ENCODE data around the gene HOXA1. TPM values are rescaled to one million over a fixed set of nuclear protein-coding genes. Genes with fewer than 3 reads are reported as not detected.

Gene HOXA1
- total and polyA plus RNA-seq, 2 of the 4 experiments (the other 2 are of a cell fraction): 0.54 to 1.8 TPM

GRCh38 chr7:27096768-27097514 is 1.1 kb upstream of the HOXA1 start:
- H4K91ac ChIP-seq (ENCODE audit: insufficient read depth, low read depth, low read length): peak overlapping the region; percentile 88
- peaks cover 6% of the 10 kb centered on the region for H3K4me1 ChIP-seq (ENCODE audit: control insufficient read depth, insufficient read depth, low read length)
- ATAC-seq (ENCODE audit: low read depth) (peak; percentile 28), DNase-seq (peak; percentile 64)
- no peaks in the 10 kb centered on the region for H3K9me1 ChIP-seq (ENCODE audit: insufficient read depth, low read length)
- H3K79me1 ChIP-seq (ENCODE audit: low read depth in 1 of 2, low read length in 2 of 2): peaks cover 10 to 16% of the 10 kb centered on the region in 2 experiments; a peak in 3 of 4 replicates
- intact Hi-C loops (cut with micrococcal nuclease) (loop anchor here (1.0 to 2.0 kb wide), 4 partner anchors 32 to 410 kb away; partner anchors contain the start of gene SKAP2), dilution Hi-C loops (cut with HindIII; ENCODE audit: low sequenced_read_pairs, unreplicated experiment) (no loop called here), in situ Hi-C loops (cut with MboI; ENCODE audit: low sequenced_read_pairs) (no loop called here)
- peak overlapping the region; percentile 95 for H2BK15ac ChIP-seq (ENCODE audit: low read depth, low read length)
- H3K9me3 ChIP-seq (ENCODE audit: control insufficient read depth, insufficient read depth, low read length): no peaks in the 10 kb centered on the region
- H3K18ac ChIP-seq (ENCODE audit: low read depth, low read length): peak overlapping the region; percentile 82
- peak overlapping the region; percentile 100 for H3K23ac ChIP-seq (ENCODE audit: low read depth, low read length)
- peak overlapping the region; percentile 79 for H4K5ac ChIP-seq (ENCODE audit: low read depth, low read length)
- peak overlapping the region; percentile 87 for H2BK120ac ChIP-seq (ENCODE audit: low read depth, low read length)
- TF ChIP-seq CTCF (conservative IDR thresholded peaks at IDR 0.05; ENCODE audit: low read depth, low read length): 0 out of 2 replicates have a peak, but pooled peaks have one; percentile 1
- no peak for TF ChIP-seq NFE2L2 (IDR thresholded peaks at IDR 0.05; ENCODE audit: low read depth, low read length)
- TF ChIP-seq MXI1 (IDR thresholded peaks at IDR 0.05; ENCODE audit: borderline replicate concordance, low read depth, low read length): peak; percentile 29; the same call in 1 of the 2 replicates
- no peak for TF ChIP-seq ELK1 (IDR thresholded peaks at IDR 0.05; ENCODE audit: borderline replicate concordance, low read depth, low read length)
- 0 out of 2 replicates have a peak, but pooled peaks have one; percentile 40 for TF ChIP-seq CHD1 (IDR thresholded peaks at IDR 0.05; ENCODE audit: low read depth, low read length)
- TF ChIP-seq POLR2A (IDR thresholded peaks at IDR 0.05; ENCODE audit: low read depth, low read length): peak; percentile 84
- TF ChIP-seq RAD21 (IDR thresholded peaks at IDR 0.05; ENCODE audit: low read length): 0 out of 2 replicates have a peak, but pooled peaks have one; percentile 5
- 0 out of 2 replicates have a peak, but pooled peaks have one; percentile 6 for TF ChIP-seq MAZ (IDR thresholded peaks at IDR 0.05; ENCODE audit: borderline replicate concordance, low read depth, low read length)
- no peak for TF ChIP-seq RFX5 (IDR thresholded peaks at IDR 0.05; ENCODE audit: low read depth, low read length)
- ChIA-PET CTCF (interaction anchor here (0.6 to 1.1 kb wide), 5 partner anchors 18 to 245 kb away, joined by 3 read pairs; partner anchors contain the start of gene HOXA5), POLR2A (ENCODE audit: unreplicated experiment) (interaction anchor here (0.5 to 1.9 kb wide), 5 partner anchors 9 to 34 kb away, joined by 3 to 10 read pairs (median 4); partner anchors contain the start of gene HOXA4)
- peak overlapping the region; percentile 80 to 83 for H4K8ac ChIP-seq (ENCODE audit: low read depth in 2 of 2, low read length in 2 of 2)
- H3K14ac ChIP-seq (replicated peaks; ENCODE audit: low read depth, low read length): peak overlapping the region; percentile 98
- no TSS peak for BruUV-seq (replicated peaks)
- H3K4me2 ChIP-seq (ENCODE audit: low read depth, low read length): peak overlapping the region; percentile 80
- peak overlapping the region; percentile 92 for H3K4me3 ChIP-seq (ENCODE audit: insufficient read depth, low read depth, low read length)
- H3K27ac ChIP-seq (ENCODE audit: insufficient read depth, low read length): peak overlapping the region; percentile 97
- H4K20me1 ChIP-seq (ENCODE audit: insufficient read depth, low read length): peaks cover 13% of the 10 kb centered on the region
- H2BK20ac ChIP-seq (ENCODE audit: low read depth, low read length): peak overlapping the region; percentile 53; the same call in 1 of the 2 replicates
- H2AFZ ChIP-seq (replicated peaks; ENCODE audit: low read length, poor library complexity): peak overlapping the region; percentile 89
- H3K36me3 ChIP-seq (ENCODE audit: control insufficient read depth, insufficient read depth, low read length): peaks cover 10% of the 10 kb centered on the region
- no peaks in the 10 kb centered on the region for H3K27me3 ChIP-seq (ENCODE audit: control insufficient read depth, insufficient read depth, low read length)
- peak overlapping the region; percentile 95 for H3K4ac ChIP-seq (ENCODE audit: low read depth, low read length)
- WGBS, 2 experiments (ENCODE audit: extremely low coverage in 2 of 2, insufficient read length in 1 of 2): 0% methylated on average over 5 of the region's 41 CpGs; no CpG with 5 or more reads in 1 of the 2 experiments
- H2AK9ac ChIP-seq (replicated peaks; ENCODE audit: low read depth, low read length, poor library complexity): peak overlapping the region; percentile 97
- peak overlapping the region; percentile 91 for H2BK5ac ChIP-seq (ENCODE audit: low read depth, low read length, poor library complexity, severe bottlenecking)
- peak overlapping the region; percentile 99 for H3K9ac ChIP-seq (ENCODE audit: low read depth, low read length)
- peak overlapping the region; percentile 94 for H2AK5ac ChIP-seq (ENCODE audit: low read depth, low read length)
- H3K56ac ChIP-seq (ENCODE audit: extremely low read depth, insufficient read depth, low read length): peak overlapping the region; percentile 93

Data from IMR-90 (cell line).